Hepatocyte (in vitro differentiated cells): ENCODE data around the gene FERMT3. TPM values are rescaled to one million over a fixed set of nuclear protein-coding genes. Genes with fewer than 3 reads are reported as not detected.

ENCODE experiments used
- DNase-seq: peaks from one replicate; pipeline ENCODE4 v3.0.0-alpha.2; 2016; ENCODE audit warnings: low spot score
- H2AFZ ChIP-seq: fragments of 200-600 bp; sonication (generic); 2 replicates; pipeline ENCODE4 v1.6.0; 2016; ENCODE audit warnings: antibody characterized with exemption, mild to moderate bottlenecking
- H3K27ac ChIP-seq: fragments of 200-600 bp; sonication (generic); 2 replicates; pipeline ENCODE4 v1.5.1; 2016; ENCODE audit warnings: mild to moderate bottlenecking
- H3K27me3 ChIP-seq: fragments of 200-600 bp; sonication (generic); 2 replicates; pipeline ENCODE4 v1.6.1; 2016
- H3K36me3 ChIP-seq: fragments of 200-600 bp; sonication (generic); replicated peaks from 2 replicates; pipeline ENCODE4 v1.5.1; 2016; ENCODE audit warnings: low read depth; ENCODE audit not compliant: insufficient read depth
- H3K4me1 ChIP-seq: fragments of 200-600 bp; sonication (generic); 2 replicates; pipeline ENCODE4 v1.5.1; 2016; ENCODE audit warnings: mild to moderate bottlenecking, moderate library complexity; ENCODE audit not compliant: insufficient read depth
- H3K4me2 ChIP-seq: fragments of 200-600 bp; sonication (generic); 2 replicates; pipeline ENCODE4 v1.6.0; 2016
- H3K4me3 ChIP-seq: fragments of 200-600 bp; sonication (generic); 2 replicates; pipeline ENCODE4 v1.5.1; 2016; ENCODE audit warnings: mild to moderate bottlenecking
- H3K79me2 ChIP-seq: fragments of 200-600 bp; sonication (generic); 2 replicates; pipeline ENCODE4 v1.6.0; 2017; ENCODE audit warnings: mild to moderate bottlenecking
- H3K9me2 ChIP-seq: fragments of 200-600 bp; sonication (generic); replicated peaks from 2 replicates; pipeline ENCODE4 v1.6.0; 2017; ENCODE audit warnings: mild to moderate bottlenecking; ENCODE audit not compliant: insufficient read depth
- H3K9me3 ChIP-seq: fragments of 200-600 bp; sonication (generic); 2 replicates; pipeline ENCODE4 v1.5.1; 2016; ENCODE audit warnings: low read depth, mild to moderate bottlenecking
- H4K20me1 ChIP-seq: fragments of 200-600 bp; sonication (generic); 2 replicates; pipeline ENCODE4 v1.6.0; 2016; ENCODE audit warnings: mild to moderate bottlenecking; ENCODE audit not compliant: insufficient read depth, poor library complexity, severe bottlenecking
- EZH2 ChIP-seq: fragments of 200-600 bp; sonication (generic); IDR thresholded peaks from 2 replicates; pipeline ENCODE4 v1.6.1; 2016; ENCODE audit warnings: antibody characterized with exemption, mild to moderate bottlenecking, borderline replicate concordance
- EZH2phosphoT487 ChIP-seq: fragments of 200-600 bp; sonication (generic); IDR thresholded peaks from one replicate; pipeline ENCODE4 v1.6.1; 2018; ENCODE audit warnings: antibody characterized with exemption, mild to moderate bottlenecking, low read depth, moderate library complexity; ENCODE audit not compliant: unreplicated experiment, severe bottlenecking
- WGBS: methylation state at CpG from one replicate; pipeline ENCODE4 v1.1.6; 2016; ENCODE audit warnings: low lambda C conversion rate; ENCODE audit errors: missing lambda C conversion rate; 5-methylcytosine and 5-hydroxymethylcytosine counted together
- polyA plus RNA-seq: library from polyadenylated mRNA; unstranded; fragments of >200 nt; fragmentation: Nextera tagmentation; extraction: Ambion mirVana; gene quantifications from 2 replicates; pipeline ENCODE4 v1.2.1, GENCODE V29; 2016
- total RNA-seq: library from RNA; depleted of rRNA; stranded (reverse); fragments of >200 nt; gene quantifications from 2 replicates; pipeline ENCODE4 v1.2.3, GENCODE V29; 2014
- TF ChIP-seq, protein P1 (sequence below): fragments of 200-600 bp; sonication (generic); IDR thresholded peaks from 2 replicates; pipeline ENCODE4 v1.5.1; 2016; ENCODE audit warnings: antibody characterized with exemption, mild to moderate bottlenecking; ENCODE audit not compliant: poor library complexity

Gene FERMT3
- total and polyA plus RNA-seq, 2 experiments from 2014 or later: 1.6 TPM; not detected in 1

- no peak overlapping the region for H2AFZ ChIP-seq
- H3K79me2 ChIP-seq: no peaks in the 10 kb centered on the region
- H3K27ac ChIP-seq: no peak overlapping the region
- H3K4me3 ChIP-seq: no peak overlapping the region
- TF ChIP-seq EZH2 (no peak), EZH2phosphoT487 (no peak)
- TF ChIP-seq, protein P1, sequence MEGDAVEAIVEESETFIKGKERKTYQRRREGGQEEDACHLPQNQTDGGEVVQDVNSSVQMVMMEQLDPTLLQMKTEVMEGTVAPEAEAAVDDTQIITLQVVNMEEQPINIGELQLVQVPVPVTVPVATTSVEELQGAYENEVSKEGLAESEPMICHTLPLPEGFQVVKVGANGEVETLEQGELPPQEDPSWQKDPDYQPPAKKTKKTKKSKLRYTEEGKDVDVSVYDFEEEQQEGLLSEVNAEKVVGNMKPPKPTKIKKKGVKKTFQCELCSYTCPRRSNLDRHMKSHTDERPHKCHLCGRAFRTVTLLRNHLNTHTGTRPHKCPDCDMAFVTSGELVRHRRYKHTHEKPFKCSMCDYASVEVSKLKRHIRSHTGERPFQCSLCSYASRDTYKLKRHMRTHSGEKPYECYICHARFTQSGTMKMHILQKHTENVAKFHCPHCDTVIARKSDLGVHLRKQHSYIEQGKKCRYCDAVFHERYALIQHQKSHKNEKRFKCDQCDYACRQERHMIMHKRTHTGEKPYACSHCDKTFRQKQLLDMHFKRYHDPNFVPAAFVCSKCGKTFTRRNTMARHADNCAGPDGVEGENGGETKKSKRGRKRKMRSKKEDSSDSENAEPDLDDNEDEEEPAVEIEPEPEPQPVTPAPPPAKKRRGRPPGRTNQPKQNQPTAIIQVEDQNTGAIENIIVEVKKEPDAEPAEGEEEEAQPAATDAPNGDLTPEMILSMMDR: no peak
- H3K9me2 ChIP-seq: no peaks in the 10 kb centered on the region
- 97% methylated on average over 41 of the region's 42 CpGs for WGBS
- no peaks in the 10 kb centered on the region for H3K4me1 ChIP-seq
- no peaks in the 10 kb centered on the region for H3K9me3 ChIP-seq
- H3K27me3 ChIP-seq: no peaks in the 10 kb centered on the region
- H3K4me2 ChIP-seq: no peak overlapping the region
- no peak for DNase-seq
- no peaks in the 10 kb centered on the region for H4K20me1 ChIP-seq
- H3K36me3 ChIP-seq: no peaks in the 10 kb centered on the region
Measured at GRCh38 chr11:64262271-64263002, 55.9 kb downstream of the FERMT3 start.

- 84% methylated on average over 29 of the region's 29 CpGs for WGBS
- H3K36me3 ChIP-seq: no peaks in the 10 kb centered on the region
- no peaks in the 10 kb centered on the region for H4K20me1 ChIP-seq
- TF ChIP-seq EZH2phosphoT487: no peak
- TF ChIP-seq EZH2: no peak
- TF ChIP-seq, protein P1: no peak
- H3K79me2 ChIP-seq: no peaks in the 10 kb centered on the region
- H3K27me3 ChIP-seq: no peaks in the 10 kb centered on the region
- H3K9me2 ChIP-seq: no peaks in the 10 kb centered on the region
- no peak for DNase-seq
- no peaks in the 10 kb centered on the region for H3K9me3 ChIP-seq
- no peak overlapping the region for H3K4me3 ChIP-seq
- peaks cover 5% of the 10 kb centered on the region for H3K4me1 ChIP-seq
- no peak overlapping the region for H2AFZ ChIP-seq
- no peak overlapping the region for H3K4me2 ChIP-seq
- H3K27ac ChIP-seq: no peak overlapping the region
Measured at GRCh38 chr11:64263021-64263946, 56.8 kb downstream of the FERMT3 start.

GRCh38 chr11:64263947-64264317 lies 57.4 kb downstream of the FERMT3 start:
- H3K9me2 ChIP-seq: no peaks in the 10 kb centered on the region
- H3K79me2 ChIP-seq: no peaks in the 10 kb centered on the region
- DNase-seq: no peak
- no peaks in the 10 kb centered on the region for H3K27me3 ChIP-seq
- WGBS: 89% methylated on average over 7 of the region's 8 CpGs
- H3K4me3 ChIP-seq: no peak overlapping the region
- peaks cover 11% of the 10 kb centered on the region for H3K4me1 ChIP-seq
- no peak overlapping the region for H3K27ac ChIP-seq
- H4K20me1 ChIP-seq: no peaks in the 10 kb centered on the region
- no peaks in the 10 kb centered on the region for H3K36me3 ChIP-seq
- H3K9me3 ChIP-seq: no peaks in the 10 kb centered on the region
- TF ChIP-seq EZH2phosphoT487 (no peak), EZH2 (no peak)
- TF ChIP-seq, protein P1: no peak
- no peak overlapping the region for H2AFZ ChIP-seq
- no peak overlapping the region for H3K4me2 ChIP-seq
